NOMO-1 (cell line): ENCODE results near the gene EXPH5.
"Not testable (repeated sequence)": the region's sequence is repeated elsewhere in the genome, so short reads cannot be mapped to it uniquely, and the experiment has no call there.

ENCODE experiments used
- DNase-seq, 2 experiments: peaks; one replicate each; lab custom pipeline; 2025; ENCODE audit not compliant: unreplicated experiment in 2 of 2; lab: John Stamatoyannopoulos, UW

Gene EXPH5

GRCh38 chr11:108593214-108593922 lies at the start of gene EXPH5:
EXPH5 (minus strand) TSS chr11:108593768; CDS start chr11:108593536, 232 bp downstream.
- peak; percentile 85 for DNase-seq

GRCh38 chr11:108641752-108642151 lies 48.2 kb upstream of the EXPH5 start:
- not testable (repeated sequence) for DNase-seq

GRCh38 chr11:108639146-108639545 lies 45.6 kb upstream of the EXPH5 start:
- no peak for DNase-seq

GRCh38 chr11:108636222-108636621 lies 42.7 kb upstream of the EXPH5 start:
- no peak for DNase-seq

GRCh38 chr11:108635106-108635505 lies 41.5 kb upstream of the EXPH5 start:
- DNase-seq, result no peak

- DNase-seq, result no peak
These were observed 38.6 kb upstream of the EXPH5 start for GRCh38 chr11:108632041-108632704.

- no peak for DNase-seq
These were observed 35.7 kb upstream of the EXPH5 start for GRCh38 chr11:108629274-108629673.

GRCh38 chr11:108628812-108629211 lies 35.2 kb upstream of the EXPH5 start:
- DNase-seq, result no peak

- DNase-seq, result no peak
These were observed 34.8 kb upstream of the EXPH5 start for GRCh38 chr11:108628326-108628725.

GRCh38 chr11:108624196-108624925 lies 30.8 kb upstream of the EXPH5 start:
- DNase-seq, result no peak

GRCh38 chr11:108622341-108622740 lies 28.8 kb upstream of the EXPH5 start:
- no peak for DNase-seq

- peak in 1 of 2 experiments; percentile 9 for DNase-seq
These were observed 27.6 kb upstream of the EXPH5 start for GRCh38 chr11:108620958-108621772.

GRCh38 chr11:108618529-108618928 lies 25.0 kb upstream of the EXPH5 start:
- no peak for DNase-seq

- no peak for DNase-seq
These were observed 23.5 kb upstream of the EXPH5 start for GRCh38 chr11:108617055-108617454.

GRCh38 chr11:108616549-108616948 lies 23.0 kb upstream of the EXPH5 start:
- DNase-seq, result no peak

- DNase-seq, result no peak
These were observed 20.5 kb upstream of the EXPH5 start for GRCh38 chr11:108614086-108614485.

- DNase-seq, result no peak
These were observed 16.1 kb upstream of the EXPH5 start for GRCh38 chr11:108609682-108610081.

GRCh38 chr11:108608548-108608947 lies 15.0 kb upstream of the EXPH5 start:
- no peak for DNase-seq

GRCh38 chr11:108606495-108607160 lies 13.1 kb upstream of the EXPH5 start:
- DNase-seq, result no peak

GRCh38 chr11:108606070-108606469 lies 12.5 kb upstream of the EXPH5 start:
- no peak for DNase-seq
